ENCODE results near the gene PLEKHA5.

DNA sequence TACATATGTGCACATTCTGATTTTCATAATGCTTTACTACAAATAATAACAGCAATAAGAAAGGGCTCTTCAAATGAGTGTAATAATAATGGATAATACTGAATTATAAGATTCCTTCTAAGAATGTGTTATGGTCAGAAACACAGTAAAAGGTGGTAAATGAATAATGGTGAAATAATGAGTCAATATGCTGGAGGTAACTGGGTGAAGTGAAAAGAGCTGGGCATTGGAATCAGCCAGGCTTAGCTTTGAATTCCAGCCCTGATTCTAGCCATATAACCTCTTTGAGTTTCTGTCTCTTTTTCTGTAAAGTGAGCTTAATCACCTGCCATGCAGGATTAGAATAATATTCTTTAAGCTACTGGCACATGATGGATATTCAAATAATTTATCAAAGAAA, 39.1 kb downstream of the PLEKHA5 start:
- TF ChIP-seq, protein P1, sequence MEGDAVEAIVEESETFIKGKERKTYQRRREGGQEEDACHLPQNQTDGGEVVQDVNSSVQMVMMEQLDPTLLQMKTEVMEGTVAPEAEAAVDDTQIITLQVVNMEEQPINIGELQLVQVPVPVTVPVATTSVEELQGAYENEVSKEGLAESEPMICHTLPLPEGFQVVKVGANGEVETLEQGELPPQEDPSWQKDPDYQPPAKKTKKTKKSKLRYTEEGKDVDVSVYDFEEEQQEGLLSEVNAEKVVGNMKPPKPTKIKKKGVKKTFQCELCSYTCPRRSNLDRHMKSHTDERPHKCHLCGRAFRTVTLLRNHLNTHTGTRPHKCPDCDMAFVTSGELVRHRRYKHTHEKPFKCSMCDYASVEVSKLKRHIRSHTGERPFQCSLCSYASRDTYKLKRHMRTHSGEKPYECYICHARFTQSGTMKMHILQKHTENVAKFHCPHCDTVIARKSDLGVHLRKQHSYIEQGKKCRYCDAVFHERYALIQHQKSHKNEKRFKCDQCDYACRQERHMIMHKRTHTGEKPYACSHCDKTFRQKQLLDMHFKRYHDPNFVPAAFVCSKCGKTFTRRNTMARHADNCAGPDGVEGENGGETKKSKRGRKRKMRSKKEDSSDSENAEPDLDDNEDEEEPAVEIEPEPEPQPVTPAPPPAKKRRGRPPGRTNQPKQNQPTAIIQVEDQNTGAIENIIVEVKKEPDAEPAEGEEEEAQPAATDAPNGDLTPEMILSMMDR (conservative IDR thresholded peaks at IDR 0.05; ENCODE audit: low read depth, low read length), result no peak
- no peak for TF ChIP-seq EZH2 (IDR thresholded peaks at IDR 0.05; ENCODE audit: borderline replicate concordance, low read depth, low read length, poor library complexity, severe bottlenecking)

Measured in A673 (cell line).